ENCODE measurements around the gene PRCP.
"Not testable (repeated sequence)": the region's sequence is repeated elsewhere in the genome, so short reads cannot be mapped to it uniquely, and the experiment has no call there.

PRCP gene

GRCh38 chr11:82900277-82901164 lies at the start of gene PRCP:
TSS of gene PRCP (minus strand) at chr11:82900430. CDS start at chr11:82900402, 28 bp downstream.
- DNase-seq (ENCODE audit: low read depth in 2 of 2): peak; percentile 81 to 86

DNA sequence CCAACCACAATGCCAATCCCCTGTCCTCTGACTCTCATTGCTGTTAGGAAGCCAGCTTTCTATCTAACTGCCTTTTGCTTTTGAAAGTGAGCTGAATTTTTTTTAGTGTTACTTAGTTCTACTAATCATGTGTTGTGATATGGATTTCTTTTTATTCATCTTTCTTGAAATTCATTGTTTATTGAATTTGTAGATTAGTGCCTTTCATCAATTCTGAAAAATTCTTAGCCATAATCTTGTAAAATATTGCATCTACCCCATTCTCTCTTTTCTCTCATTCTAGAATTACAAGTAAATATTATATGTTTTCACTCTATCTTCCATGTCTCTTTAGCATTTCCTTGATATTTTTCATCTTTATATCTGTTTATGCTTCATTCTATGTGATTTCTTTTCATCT lies 49.1 kb upstream of the PRCP start:
- DNase-seq (ENCODE audit: low read depth in 2 of 2): no peak

- no peak for DNase-seq (ENCODE audit: low read depth in 2 of 2)
These were observed 45.5 kb upstream of the PRCP start for GRCh38 chr11:82945682-82946081.

GRCh38 chr11:82945041-82945440 lies 44.8 kb upstream of the PRCP start:
- not testable (repeated sequence) for DNase-seq (ENCODE audit: low read depth in 2 of 2)

- no peak for DNase-seq (ENCODE audit: low read depth in 2 of 2)
These were observed 44.0 kb upstream of the PRCP start for GRCh38 chr11:82944198-82944597.

DNA sequence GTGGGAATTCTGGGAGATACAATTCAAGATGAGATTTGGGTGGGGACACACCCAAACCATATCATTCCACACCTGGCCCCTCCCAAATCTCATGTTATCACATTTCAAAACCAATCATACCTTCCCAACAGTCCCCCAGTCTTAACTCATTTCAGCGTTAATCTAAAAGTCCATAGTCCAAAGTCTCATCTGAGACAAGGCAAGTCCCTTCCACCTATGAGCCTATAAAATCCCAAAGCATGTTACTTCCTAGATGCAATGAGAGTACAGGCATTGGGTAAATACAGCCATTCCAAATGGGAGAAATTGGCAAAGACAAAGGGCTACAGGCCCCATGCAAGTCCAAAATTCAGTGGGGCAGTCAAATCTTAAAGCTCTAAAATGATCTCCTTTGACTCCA lies 43.2 kb upstream of the PRCP start:
- DNase-seq (ENCODE audit: low read depth in 2 of 2): not testable (repeated sequence)

DNA sequence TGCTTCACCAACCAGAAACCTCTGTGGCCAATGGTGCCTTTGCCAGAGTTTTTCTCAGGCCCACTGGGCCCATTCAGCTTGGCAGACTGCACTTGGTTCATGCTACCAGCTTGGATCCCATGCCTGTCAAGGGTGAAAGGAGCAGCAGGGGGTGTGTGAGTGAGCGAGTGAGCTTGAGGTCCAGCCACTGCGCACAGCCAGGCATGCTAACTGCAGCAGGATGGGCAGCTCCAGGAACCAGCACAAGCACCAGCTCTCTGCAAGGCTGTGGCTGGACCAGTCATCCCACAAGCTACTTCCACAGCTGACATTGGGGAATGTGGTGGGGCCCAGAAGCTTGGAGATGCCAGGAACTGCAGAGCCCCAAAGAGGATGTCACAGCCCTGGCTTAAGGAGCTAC lies 42.1 kb upstream of the PRCP start:
- DNase-seq (ENCODE audit: low read depth in 2 of 2): no peak

DNA sequence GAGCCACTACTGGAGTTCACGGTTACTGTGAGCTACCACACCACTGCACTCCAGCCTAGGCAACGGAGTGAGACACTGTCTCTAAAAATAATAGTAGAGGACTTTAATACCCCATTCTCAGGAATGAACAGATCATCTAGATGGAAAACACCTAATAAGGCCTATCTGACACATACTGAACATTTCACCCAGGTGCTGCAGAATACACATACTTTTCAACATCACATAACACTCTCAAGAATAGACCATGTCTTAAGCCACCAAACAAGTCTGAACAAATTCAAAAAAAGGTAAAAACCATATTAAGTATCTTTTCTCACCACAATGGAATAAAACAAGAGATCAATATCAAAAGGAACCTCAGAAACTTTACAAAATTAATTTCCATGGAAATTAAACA lies 39.2 kb upstream of the PRCP start:
- DNase-seq (ENCODE audit: low read depth in 2 of 2): no peak

DNA sequence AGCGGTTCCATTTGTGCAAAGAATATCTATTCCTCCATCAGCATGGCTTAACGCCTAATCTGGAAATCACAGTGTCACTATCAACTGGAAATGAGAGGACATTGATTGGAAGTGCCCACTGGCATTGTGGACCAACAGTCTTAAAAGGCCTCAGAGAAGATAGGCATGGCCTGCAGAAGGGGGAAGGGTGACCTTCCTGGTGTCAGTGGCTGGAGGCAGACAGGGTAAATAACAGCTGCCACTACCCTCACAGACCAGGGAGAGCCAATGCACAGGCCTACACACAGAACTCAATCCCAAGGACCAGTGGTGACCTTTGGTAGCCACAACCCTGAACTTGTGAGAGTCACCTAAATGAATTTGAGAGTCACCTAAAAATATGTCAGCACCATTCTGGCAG lies 37.3 kb upstream of the PRCP start:
- DNase-seq (ENCODE audit: low read depth in 2 of 2): no peak

DNA sequence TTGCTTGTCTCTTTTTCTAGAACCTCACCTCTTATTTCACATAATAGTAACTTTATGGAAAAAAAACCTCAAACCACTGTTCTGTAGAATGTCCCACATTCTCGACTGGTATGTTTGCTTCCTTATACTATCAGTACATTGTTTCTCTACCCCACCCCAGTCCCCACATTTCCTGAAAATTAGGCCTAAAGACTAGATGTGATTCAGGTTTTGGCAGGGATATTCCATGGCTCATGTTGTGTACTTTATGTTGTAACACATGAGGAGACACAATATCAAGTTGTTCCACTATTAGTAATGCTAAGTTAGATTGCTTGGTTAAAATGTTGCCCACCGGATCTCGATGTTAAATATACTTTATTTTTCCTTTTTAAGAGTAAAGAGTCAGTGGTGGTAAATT lies 36.0 kb upstream of the PRCP start:
- DNase-seq (ENCODE audit: low read depth in 2 of 2): no peak

- DNase-seq (ENCODE audit: low read depth in 2 of 2): no peak
These were observed 32.3 kb upstream of the PRCP start for GRCh38 chr11:82932564-82932963.

GRCh38 chr11:82930734-82931133 lies 30.5 kb upstream of the PRCP start:
- no peak for DNase-seq (ENCODE audit: low read depth in 2 of 2)

DNA sequence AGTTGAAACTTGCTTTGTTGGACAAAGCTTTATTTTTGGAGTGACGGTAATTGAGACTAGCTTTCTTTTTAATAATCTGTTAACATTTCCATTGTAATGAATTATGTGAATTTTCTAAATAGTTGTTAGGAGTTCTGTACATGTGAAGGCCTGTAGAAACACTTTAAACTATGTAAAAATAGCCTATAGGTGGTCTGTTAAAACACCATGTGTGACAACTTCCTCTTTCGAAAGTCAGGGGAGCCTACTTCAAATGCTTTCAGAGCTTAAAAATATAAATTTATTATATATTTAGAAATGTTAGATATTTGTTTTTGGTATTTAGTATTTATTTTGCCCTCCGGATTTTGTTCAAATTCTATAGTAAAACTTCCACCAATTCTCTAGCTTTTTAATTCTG lies 30.0 kb upstream of the PRCP start:
- DNase-seq (ENCODE audit: low read depth in 2 of 2): no peak

- DNase-seq (ENCODE audit: low read depth in 2 of 2): no peak
These were observed 28.9 kb upstream of the PRCP start for GRCh38 chr11:82929121-82929520.

GRCh38 chr11:82927264-82927880 lies 27.1 kb upstream of the PRCP start:
- peak in 1 of 2 donors; percentile 8 for DNase-seq (ENCODE audit: low read depth in 2 of 2)

- no peak for DNase-seq (ENCODE audit: low read depth in 2 of 2)
These were observed 24.4 kb upstream of the PRCP start for GRCh38 chr11:82924522-82925224.

- not testable (repeated sequence) for DNase-seq (ENCODE audit: low read depth in 2 of 2)
These were observed 22.4 kb upstream of the PRCP start for GRCh38 chr11:82922396-82923173.

GRCh38 chr11:82920227-82920626 lies 20.0 kb upstream of the PRCP start:
- not testable (repeated sequence) for DNase-seq (ENCODE audit: low read depth in 2 of 2)

GRCh38 chr11:82919786-82920185 lies 19.6 kb upstream of the PRCP start:
- not testable (repeated sequence) for DNase-seq (ENCODE audit: low read depth in 2 of 2)

GRCh38 chr11:82909015-82909640 lies 8.9 kb upstream of the PRCP start:
- DNase-seq (ENCODE audit: low read depth in 2 of 2): no peak

DNA sequence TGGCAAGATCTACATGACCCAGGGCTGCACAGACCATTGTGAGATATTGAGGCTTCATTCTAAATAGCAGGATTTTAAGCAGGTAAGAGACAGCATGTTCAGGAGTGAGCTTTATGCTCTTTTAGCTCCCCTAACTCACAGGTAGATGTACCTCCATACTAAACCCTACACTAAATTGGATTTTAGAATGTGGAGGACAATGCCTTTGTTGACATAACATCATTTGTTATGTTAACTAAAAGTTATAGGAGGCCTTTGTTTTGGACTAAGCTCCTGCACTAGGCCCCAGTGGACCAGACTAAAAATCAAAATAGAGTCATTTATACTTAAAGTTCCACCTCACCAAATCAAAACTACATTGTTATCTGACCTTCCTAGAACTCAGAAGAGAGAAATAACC lies 8.1 kb upstream of the PRCP start:
- no peak for DNase-seq (ENCODE audit: low read depth in 2 of 2)

Data from activated CD8-positive, alpha-beta memory T cell treated with anti-CD3 and anti-CD28 coated beads for 4 hours (primary cell).